Measurements from ENCODE around the gene CCDC69. TPM values are rescaled to one million over a fixed set of nuclear protein-coding genes. Genes with fewer than 3 reads are reported as not detected.
A peak's percentile ranks its signal among the peaks of the same experiment; 100 is the strongest.

The CCDC69 gene
- total RNA-seq, 4 donors from 2014 or later, result 118 to 287 (median 228) TPM

DNA sequence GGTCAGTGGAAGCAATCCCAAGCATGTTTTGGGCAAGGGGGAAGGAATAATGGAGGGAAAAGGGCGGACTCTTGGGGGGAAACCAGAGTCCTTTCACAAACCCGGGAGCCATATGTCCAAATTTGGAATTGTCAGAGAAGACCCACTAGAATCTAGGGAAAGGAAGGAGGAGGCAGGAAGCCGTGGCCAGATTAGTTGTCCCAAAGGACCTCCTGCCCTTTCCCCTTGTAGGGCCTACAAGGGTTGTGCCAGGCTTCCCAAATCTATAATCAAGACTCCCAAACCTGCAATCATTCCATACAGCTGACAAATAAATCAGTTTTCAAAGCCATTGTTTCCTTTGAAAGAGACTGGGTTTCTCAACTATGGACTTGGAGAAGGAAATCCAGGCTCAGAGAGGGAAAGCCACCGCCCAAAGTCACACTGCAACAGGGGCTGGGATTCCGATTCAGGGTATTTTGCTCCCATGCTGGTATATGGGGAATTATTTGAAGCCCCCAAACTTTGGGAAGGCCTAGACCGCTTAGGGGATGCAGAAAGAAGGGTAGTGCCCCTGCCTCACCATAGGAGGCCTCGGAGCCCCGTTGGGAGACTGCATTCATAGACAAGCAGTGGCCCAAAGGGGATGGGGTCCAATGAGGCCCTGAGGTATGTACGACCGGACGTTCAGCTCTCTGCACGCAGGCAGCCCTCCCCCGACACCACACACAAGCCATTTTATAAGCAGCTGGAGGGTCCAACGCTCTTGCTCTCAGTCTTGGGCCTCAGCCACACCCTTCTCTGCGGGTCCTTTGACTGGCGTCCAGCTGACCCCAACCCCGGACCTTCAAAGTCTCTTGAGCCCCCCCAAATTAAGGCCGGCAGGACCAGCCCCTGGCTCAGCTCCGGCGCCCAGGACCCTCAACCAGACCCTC, 67.1 kb downstream of the CCDC69 start:
- no peak for DNase-seq (ENCODE audit: low spot score)
- ATAC-seq (ENCODE audit: low FRiP score), result peak; percentile 19

DNA sequence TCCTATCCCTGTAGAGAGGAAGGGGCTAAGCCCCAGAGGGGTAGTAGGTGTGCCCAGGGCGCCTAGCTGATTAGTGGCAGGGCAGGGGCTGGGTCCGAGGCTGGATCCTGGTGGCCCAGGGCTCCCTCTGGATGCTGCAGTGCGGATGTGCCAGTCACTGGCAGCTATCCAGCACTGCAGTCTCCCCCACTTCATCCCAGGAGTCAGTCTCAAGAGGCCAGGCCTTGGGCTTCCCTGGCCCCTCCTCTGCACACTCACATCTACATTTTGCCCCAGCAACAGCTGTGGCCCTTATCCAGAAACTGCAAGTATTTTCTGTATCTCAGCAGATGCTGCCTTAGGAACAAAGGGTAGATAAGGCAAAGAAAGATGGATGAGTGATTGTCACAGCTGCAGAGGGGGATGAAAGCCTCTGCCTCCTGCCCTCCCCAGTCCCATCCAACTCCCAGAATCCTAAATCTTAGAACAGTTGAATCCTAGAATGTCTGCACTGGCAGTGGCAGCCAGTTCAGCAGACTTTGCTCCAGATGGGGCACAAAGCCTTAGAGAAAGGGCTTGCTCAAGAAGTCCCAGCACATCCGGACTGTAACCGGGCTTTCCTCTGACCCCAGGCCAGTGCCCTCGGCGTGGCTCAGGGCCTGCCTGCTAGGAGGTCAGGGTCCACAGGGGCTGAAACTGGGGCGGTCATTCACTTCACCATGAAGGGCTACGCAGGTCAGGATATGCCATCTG, 68.0 kb downstream of the CCDC69 start:
- ATAC-seq (ENCODE audit: low FRiP score) (peak; percentile 23), DNase-seq (ENCODE audit: low spot score) (no peak)
- TF ChIP-seq, protein P1, sequence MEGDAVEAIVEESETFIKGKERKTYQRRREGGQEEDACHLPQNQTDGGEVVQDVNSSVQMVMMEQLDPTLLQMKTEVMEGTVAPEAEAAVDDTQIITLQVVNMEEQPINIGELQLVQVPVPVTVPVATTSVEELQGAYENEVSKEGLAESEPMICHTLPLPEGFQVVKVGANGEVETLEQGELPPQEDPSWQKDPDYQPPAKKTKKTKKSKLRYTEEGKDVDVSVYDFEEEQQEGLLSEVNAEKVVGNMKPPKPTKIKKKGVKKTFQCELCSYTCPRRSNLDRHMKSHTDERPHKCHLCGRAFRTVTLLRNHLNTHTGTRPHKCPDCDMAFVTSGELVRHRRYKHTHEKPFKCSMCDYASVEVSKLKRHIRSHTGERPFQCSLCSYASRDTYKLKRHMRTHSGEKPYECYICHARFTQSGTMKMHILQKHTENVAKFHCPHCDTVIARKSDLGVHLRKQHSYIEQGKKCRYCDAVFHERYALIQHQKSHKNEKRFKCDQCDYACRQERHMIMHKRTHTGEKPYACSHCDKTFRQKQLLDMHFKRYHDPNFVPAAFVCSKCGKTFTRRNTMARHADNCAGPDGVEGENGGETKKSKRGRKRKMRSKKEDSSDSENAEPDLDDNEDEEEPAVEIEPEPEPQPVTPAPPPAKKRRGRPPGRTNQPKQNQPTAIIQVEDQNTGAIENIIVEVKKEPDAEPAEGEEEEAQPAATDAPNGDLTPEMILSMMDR (IDR thresholded peaks at IDR 0.05), result no peak

More for the DNA sequence above, 67.1 kb downstream of the CCDC69 start:
- TF ChIP-seq, protein P1 (IDR thresholded peaks at IDR 0.05), result no peak

DNA sequence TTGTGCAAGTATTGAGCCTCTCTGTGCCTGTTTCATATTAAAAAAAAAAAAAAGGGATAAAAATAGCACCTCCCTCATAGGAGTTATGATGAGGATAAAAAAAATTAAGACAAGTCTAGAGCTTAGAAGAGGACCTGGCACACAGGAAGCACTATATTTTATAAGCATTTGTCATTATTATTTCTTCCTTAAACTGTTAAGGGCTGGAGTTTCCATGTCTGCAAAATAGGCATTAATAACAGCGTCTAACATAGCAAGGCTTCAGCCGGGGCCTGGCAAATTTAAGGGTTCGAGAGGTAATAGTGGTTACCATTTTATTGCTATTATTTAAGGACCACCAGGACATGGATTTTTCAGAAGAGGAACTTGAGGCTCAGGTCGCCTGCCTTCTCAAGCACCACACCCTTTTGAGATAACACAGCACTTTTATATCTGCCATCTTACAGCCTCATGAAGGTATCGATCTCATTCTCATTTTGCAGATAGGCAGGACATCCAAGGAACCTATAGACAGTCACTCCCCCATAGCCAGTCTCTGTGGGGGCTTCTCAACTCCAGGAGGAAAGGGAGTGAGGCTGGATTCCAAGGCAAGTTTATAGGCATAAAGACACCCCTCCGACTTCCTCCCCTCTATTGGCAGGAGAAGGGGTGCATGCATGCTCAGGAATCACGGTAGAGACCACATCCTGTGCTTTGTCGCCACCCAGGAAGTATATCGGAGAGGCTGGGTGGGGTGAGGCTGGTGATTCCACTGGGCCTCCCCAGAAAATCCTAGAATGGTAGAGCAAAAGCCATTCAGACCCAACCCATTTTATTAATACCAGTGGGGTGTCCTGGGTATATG, 68.7 kb downstream of the CCDC69 start:
- DNase-seq (ENCODE audit: low spot score), result no peak
- ATAC-seq (ENCODE audit: low FRiP score), result no peak
- TF ChIP-seq, protein P1 (IDR thresholded peaks at IDR 0.05), result no peak

DNA sequence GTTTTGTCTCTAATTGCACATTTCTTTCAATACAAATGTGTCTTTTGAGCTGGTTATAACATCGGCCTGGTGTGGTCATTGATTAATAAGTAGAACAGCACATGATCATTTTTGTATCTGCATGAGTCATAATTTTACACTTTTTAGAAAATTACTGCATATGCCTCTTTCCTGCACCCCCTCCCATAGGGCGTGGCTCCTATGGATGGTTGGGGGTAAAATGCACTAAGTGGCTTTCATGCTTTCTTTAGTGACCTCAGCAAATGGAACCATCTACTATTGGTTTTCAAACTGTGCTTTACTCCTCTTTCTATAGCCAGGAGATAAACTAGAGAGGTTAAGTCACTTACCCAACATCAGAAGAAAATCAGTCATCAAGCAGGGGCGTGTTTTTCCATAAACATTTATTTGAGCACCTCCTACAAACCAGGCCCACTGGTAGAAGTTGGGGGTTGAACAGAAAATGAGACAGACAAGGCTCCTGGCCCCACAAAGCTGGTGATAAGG, 70.1 kb downstream of the CCDC69 start:
- TF ChIP-seq, protein P1 (IDR thresholded peaks at IDR 0.05), result no peak
- ATAC-seq (ENCODE audit: low FRiP score) (no peak), DNase-seq (ENCODE audit: low spot score) (no peak)

DNA sequence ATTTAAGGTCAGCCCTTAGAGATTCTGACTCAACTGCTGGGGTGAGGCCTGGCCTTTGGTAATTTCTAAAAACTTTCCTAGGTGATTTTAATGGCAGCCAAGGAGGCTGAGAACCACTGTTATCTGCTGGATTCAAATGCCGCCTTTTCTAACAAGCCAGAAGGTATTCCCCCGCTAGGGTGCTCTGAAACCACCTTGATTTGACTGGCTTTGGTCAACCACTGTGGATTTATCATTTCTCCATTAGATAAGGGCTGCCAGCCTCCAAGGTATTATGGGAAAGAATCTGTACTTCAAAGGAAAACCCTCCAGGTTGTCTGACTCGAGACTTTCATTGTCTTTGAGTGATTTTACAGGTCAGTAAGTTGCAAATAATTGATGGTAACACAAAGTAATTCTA, 70.6 kb downstream of the CCDC69 start:
- DNase-seq (ENCODE audit: low spot score), result no peak
- TF ChIP-seq, protein P1 (IDR thresholded peaks at IDR 0.05), result no peak
- no peak for ATAC-seq (ENCODE audit: low FRiP score)

DNA sequence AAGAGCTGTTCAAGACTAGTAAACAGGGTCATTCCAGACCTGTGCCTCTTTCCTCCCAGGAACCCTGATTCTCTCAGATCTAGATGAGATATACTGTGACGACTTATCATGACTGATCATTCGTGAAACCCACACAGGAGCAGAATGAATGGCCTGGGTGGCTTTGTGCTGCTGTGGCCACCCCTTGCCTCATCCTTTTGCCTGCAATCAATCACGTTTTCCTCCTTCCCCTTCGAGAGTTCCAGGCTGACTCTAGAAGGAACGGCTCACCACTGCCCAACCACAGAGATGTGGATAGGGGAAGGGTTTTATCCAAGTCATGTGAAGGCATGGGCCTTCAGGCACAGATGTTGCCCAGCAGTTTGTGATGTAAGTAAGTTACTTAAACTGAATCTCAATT, 72.1 kb downstream of the CCDC69 start:
- ATAC-seq (ENCODE audit: low FRiP score) (no peak), DNase-seq (ENCODE audit: low spot score) (no peak)
- TF ChIP-seq, protein P1 (IDR thresholded peaks at IDR 0.05), result no peak
